DMS153 treated with DMSO at 0.1 percent for 48 hours (cell line): ENCODE measurements around the gene GSN.

Source experiments
- DNase-seq: peaks from one replicate; lab custom pipeline; 2025; ENCODE audit not compliant: unreplicated experiment; lab: John Stamatoyannopoulos, UW

Gene GSN

DNA sequence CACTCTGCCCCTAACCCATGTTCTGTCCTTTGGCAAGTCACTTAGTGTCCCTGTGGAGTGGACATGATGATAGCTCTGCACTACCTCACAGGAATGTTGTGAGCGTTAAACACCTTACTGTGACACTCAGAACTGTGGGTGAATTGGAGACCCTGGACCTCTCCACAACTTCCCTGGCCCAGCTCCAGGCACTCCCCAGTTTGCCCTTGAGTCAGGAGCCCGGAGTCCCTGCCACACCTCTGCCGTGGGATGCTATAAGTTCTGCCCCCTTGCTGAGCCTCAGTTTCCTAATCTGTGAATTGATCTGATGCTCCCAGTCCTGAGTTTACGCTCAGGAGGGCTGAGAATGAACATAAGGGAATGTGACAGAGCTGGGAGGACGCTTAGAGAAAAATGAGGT lies 34.4 kb downstream of the GSN start:
- DNase-seq, result no peak

DNA sequence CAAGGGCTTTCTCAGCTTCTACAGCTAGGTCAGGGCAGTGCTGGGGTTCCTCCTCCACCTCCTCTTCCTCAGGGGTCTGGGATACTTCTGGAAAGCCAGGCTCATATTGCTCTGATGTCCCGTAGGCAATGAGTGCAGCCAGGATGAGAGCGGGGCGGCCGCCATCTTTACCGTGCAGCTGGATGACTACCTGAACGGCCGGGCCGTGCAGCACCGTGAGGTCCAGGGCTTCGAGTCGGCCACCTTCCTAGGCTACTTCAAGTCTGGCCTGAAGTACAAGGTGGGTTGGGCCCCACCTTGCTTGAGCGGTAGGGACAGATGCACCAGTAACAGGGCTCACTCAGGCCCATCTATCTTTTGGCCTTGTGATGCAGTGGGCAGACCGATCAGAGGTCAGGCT lies 34.8 kb downstream of the GSN start:
- DNase-seq, result no peak

GRCh38 chr9:121303456-121304451 lies 35.8 kb downstream of the GSN start:
- no peak for DNase-seq

- no peak for DNase-seq
These were observed 36.7 kb downstream of the GSN start for GRCh38 chr9:121304707-121305106.

DNA sequence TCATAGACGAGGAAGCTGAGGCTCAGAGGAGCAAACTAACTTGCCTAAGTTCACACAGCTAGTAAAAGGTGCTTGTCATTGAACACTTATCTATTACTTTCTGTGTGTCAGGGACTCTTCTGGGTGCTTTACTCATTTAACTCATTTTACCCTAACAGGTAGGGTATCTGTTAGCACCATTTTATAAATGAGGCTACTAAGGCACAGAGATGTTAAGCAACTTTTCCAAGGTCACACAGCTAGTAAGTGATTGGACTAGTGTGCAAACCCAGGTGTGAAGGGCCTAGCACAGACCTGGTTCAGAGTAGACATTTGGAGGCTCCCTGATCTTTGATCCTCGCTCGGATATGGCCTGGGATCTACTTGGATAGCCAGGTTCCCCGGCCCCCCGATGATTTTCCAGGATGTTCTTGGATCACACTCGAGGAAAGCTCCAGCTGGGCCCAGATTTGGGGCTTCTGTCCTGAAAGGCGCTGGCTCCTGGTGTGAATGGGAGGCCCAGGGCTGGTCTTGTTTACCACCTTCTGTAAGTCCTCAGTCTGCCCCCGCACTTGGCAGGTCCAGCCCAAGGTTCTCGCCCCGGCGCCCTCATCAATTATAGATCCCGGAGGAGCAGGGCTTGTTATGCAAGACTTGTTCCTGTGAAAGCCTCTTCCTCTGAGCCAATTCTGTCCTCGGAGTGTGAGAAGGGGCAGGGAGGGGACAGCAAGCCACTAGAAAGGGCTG lies 37.5 kb downstream of the GSN start:
- DNase-seq, result no peak

- DNase-seq, result no peak
These were observed 40.0 kb downstream of the GSN start for GRCh38 chr9:121307976-121308375.

DNA sequence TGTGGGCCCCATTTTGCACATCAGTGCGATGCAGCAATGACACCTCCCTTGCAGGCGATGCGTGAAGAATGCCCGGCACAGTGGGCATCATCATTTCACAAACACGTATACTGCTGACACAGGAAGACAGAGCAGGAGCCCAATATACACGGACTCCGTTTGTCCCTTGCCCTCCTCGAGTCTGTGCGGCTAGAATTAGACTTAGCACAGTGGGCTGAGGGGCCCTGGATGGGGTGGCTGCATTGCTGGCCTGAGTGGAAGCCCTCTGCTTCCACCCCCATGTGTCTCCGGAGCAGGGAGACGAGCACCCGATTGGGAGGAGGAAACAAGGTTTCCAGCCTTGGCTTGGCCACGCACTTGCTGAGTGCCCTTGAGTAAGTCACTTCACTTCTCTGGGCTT lies 40.8 kb downstream of the GSN start:
- no peak for DNase-seq

GRCh38 chr9:121309171-121309570 lies 41.2 kb downstream of the GSN start:
- DNase-seq, result no peak

DNA sequence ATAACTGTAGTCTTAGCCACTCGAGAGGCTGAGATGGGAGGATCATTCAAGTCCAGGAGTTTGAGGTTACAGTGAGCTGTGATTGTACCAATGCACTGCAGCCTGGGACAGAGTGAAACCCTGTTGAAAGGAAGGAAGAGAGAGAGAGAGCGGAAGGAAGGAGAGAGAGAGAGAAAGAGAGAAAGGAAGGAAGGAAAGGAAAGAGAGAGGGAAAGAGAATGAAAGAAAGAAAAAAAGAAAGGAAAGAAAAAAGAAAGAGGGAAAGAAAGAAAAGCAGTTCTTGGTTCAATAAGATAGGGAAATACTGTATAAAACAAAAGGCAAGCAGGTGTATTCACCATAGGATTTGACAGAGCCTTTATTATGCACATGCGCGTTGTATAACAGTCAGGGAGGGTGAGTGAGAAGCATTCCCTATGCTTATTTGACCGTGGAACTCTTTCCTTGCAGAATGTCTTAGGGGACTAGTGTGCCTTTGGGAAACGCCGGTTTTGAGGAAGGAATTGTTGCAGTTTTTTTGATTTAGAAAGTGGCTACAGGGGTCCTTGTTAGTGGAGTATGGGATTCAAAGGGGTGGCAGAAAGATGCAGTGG lies 42.0 kb downstream of the GSN start:
- DNase-seq, result no peak

- DNase-seq, result no peak
These were observed 42.6 kb downstream of the GSN start for GRCh38 chr9:121310571-121310970.

DNA sequence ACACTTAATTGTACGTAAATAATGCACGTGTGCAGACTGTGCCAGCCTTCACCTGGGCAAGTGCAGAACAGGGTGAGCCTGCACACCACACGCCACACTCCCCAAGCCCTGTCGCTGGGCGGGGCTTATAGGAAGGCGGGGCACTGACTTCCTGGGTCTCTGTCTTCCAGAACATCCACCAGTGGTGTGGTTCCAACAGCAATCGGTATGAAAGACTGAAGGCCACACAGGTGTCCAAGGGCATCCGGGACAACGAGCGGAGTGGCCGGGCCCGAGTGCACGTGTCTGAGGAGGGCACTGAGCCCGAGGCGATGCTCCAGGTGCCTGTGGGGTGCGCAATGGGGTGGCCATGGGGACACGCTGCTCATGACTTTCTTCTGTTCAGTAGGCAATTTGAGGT lies 44.2 kb downstream of the GSN start:
- no peak for DNase-seq

DNA sequence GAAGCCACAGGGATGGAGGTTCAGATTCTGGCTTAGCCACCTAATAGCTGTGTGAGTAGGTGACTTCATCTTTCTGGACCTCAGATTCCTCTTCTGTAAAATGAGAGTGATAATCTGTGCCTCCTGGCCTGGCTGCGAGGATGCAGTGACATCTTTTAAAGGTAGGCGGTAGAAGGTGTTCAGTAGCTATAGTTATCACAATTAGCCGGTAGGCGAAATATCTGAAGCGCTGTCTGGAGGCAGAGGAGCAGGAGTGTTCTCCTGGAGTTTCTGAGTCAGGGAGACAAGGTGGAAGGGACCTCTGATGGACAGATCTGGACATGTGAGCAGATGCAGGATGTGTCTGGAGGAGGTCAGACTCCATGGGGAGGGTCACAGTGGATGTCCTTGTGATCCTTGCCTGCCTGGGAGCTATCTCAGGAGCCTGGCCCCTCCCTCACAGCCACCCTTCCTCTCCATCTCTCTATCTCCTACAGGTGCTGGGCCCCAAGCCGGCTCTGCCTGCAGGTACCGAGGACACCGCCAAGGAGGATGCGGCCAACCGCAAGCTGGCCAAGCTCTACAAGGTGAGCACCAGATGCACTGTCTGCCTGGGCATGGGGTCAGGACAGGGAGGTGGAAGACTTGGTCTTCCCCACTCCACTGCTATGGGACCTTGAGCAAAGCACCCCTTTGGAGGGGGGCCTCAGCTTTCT lies 45.6 kb downstream of the GSN start:
- DNase-seq, result no peak

GRCh38 chr9:121316378-121316777 lies 48.4 kb downstream of the GSN start:
- DNase-seq, result no peak

DNA sequence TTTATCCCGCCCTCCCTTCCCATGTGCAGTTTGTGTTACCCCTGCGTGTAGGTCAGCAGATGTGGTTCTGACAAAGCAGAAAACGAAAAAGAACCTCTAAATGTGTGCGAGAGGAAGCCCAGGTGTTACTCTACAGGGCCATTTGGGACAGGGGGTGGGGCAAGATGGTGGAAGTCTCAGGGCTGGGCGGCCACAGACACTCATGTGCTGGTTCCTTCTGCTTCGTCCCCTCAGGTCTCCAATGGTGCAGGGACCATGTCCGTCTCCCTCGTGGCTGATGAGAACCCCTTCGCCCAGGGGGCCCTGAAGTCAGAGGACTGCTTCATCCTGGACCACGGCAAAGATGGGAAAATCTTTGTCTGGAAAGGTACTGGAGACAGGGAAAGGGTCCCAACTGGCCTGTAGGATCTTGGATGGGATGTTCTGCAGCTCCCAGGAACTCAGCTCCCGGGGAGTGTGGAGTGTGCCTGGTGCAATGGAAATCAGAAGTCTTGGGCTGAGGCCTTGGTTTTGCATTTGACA lies 49.0 kb downstream of the GSN start:
- no peak for DNase-seq

DNA sequence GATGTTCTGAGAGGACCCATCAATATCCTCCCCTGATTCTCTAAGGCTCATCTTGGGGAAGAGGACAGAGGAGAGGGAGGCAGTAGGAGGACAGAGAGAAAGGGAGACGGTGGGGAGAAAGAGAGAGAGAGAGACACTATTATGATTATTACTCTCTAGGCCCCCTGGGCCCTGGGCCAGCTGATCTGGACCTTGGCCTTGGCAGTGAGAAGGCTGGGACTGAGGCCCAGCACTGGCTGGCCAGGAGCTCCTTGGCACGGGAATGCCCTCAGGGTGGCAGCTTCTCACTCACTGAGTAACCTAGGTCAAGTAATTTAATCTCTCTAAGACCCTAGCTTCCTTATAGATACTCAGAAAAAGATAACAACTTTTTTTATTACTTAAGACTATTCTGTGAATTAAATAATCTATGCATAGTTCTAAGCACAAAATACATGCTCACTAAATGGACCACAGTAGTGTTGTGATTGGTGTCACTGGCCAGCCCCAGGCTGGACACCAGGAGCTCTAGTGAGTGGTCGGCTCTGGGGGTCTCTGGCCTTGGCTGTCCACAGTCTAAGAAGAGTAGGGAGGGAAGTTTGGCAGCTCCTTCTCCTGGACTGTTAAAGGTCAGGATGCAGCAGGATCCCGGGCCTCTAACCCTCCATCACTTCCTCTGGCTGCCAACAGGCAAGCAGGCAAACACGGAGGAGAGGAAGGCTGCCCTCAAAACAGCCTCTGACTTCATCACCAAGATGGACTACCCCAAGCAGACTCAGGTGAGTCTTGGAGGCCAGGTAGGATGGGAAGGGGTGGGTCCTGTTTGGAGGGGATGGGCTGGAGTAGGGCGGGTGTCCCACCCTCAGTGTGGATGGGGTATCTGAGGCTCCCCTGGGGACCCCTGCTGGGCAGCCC lies 50.0 kb downstream of the GSN start:
- DNase-seq, result no peak

DNA sequence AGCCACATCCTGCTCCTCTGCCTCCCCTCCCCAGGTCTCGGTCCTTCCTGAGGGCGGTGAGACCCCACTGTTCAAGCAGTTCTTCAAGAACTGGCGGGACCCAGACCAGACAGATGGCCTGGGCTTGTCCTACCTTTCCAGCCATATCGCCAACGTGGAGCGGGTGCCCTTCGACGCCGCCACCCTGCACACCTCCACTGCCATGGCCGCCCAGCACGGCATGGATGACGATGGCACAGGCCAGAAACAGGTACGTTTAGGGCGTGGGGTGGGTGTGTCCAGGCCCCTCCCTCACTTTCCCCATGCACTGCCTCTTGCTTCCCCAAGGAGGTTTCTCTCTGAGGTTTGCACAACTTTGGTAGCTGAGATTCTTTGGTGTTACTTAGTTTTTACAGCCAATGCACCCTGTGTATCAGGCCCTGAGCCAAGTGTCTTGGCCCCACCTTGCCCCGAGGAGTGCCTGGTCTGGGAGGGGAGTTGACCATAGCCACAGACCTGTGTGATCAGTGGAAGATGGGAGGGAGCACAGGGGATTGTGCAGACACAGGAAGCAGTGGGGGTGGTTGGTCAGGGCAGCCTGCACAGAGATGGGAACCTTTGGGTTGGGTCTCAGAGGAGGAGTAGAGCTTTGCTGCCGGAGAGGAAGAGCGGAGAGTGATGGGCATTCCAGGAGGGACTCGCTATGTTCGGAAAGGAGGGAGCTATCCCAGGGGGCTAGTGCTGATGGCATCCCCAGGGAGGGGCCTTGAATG lies 50.8 kb downstream of the GSN start:
- DNase-seq, result no peak

GRCh38 chr9:121319383-121319780 lies 51.4 kb downstream of the GSN start:
- no peak for DNase-seq

- no peak for DNase-seq
These were observed 53.1 kb downstream of the GSN start for GRCh38 chr9:121321016-121321503.
